Subcutaneous adipose tissue (tissue), 4 donors: ENCODE data around the gene INKA1. TPM values are rescaled to one million over a fixed set of nuclear protein-coding genes. Genes with fewer than 3 reads are reported as not detected.

Source experiments
- total RNA-seq, 4 donors: library from RNA; depleted of rRNA; stranded (reverse); fragments of >200 nt; gene quantifications; one replicate each; pipeline ENCODE4 v1.1.0, GENCODE V29; 2016
- TF ChIP-seq, protein P1 (sequence below): fragments of 450-650 bp; IDR thresholded peaks from one replicate; pipeline ENCODE4 v1.5.1; 2016; ENCODE audit warnings: low read depth, mild to moderate bottlenecking, control low read depth, antibody characterized with exemption, moderate library complexity

The INKA1 gene
- total RNA-seq, 4 donors from 2014 or later, result 2.4 to 4.8 (median 3.5) TPM

DNA sequence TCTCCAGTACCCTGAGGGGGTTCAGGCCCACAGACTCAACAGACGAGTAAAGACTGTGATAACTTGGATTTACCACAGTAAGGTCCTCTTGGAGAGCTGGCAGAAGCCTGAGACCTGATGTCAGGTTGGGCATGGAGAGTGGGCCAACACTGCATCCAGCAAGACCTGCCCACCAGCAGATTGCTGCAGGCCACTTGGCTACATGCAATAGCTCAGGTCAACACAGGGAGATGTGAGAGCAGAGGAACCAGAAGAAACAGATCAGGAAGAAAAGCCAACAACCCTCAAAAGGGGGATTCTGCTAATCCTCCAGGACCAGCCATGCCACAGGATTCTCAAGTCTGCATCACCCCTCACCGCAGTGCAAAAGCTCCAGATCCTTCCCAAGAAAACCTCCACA is 15.0 kb upstream of the INKA1 start:
- TF ChIP-seq, protein P1, sequence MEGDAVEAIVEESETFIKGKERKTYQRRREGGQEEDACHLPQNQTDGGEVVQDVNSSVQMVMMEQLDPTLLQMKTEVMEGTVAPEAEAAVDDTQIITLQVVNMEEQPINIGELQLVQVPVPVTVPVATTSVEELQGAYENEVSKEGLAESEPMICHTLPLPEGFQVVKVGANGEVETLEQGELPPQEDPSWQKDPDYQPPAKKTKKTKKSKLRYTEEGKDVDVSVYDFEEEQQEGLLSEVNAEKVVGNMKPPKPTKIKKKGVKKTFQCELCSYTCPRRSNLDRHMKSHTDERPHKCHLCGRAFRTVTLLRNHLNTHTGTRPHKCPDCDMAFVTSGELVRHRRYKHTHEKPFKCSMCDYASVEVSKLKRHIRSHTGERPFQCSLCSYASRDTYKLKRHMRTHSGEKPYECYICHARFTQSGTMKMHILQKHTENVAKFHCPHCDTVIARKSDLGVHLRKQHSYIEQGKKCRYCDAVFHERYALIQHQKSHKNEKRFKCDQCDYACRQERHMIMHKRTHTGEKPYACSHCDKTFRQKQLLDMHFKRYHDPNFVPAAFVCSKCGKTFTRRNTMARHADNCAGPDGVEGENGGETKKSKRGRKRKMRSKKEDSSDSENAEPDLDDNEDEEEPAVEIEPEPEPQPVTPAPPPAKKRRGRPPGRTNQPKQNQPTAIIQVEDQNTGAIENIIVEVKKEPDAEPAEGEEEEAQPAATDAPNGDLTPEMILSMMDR, result no peak

DNA sequence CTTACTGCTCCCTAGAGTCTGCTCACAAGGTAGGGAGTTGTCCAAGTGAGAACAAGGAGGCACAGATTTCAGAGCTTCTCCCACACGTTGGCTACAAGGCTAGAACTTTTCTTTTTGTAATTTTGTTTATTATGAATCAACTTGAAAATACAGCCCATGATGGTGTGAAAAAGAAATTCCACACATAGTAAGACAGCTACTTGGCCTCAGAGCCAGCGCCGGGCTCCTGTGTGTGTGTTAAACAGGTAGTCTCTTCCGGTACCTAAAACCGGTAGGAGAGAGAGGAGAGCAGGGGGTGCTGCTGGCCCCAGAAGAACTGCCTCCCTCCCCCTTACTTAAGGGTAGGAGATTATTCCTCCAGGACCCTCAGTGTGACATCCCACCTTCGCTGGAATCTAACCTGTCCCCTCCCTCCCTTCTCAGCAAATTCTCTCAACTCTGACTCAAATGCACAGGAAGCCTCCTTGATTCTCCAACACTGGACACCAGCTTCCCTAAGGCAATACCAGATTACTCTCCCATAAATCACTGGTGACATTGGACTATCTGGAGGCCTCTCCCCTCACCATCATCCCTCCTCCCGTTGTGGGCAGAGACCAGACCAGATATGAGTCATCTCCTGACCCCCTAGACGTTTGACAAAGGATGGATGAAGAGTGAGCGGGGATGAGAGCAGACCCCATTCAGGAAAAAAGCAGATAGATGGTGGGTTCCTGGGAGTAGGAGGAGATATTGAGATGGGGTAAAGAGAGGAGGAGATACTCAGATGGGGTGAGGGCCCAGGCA is 12.2 kb upstream of the INKA1 start:
- TF ChIP-seq, protein P1, result no peak

DNA sequence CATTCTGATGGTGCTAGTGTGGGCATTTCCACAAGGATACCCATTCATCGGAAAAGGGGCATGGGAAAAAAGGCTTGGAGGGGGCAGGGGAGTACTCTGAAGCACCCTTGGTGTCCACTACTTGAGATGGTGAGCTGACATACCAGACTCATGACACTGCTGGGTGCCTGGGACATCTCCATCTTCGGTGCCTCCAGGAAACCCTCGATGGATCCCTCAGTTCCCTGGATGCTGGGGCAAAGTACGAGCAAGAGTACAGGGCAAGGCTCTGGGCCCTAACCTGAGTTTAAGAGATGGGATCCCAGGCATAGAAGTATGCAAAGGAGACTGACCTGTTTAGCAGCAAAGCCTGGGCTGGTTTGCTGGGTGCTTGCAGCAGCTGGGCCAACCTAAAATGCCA is 11.5 kb upstream of the INKA1 start:
- TF ChIP-seq, protein P1, result no peak

DNA sequence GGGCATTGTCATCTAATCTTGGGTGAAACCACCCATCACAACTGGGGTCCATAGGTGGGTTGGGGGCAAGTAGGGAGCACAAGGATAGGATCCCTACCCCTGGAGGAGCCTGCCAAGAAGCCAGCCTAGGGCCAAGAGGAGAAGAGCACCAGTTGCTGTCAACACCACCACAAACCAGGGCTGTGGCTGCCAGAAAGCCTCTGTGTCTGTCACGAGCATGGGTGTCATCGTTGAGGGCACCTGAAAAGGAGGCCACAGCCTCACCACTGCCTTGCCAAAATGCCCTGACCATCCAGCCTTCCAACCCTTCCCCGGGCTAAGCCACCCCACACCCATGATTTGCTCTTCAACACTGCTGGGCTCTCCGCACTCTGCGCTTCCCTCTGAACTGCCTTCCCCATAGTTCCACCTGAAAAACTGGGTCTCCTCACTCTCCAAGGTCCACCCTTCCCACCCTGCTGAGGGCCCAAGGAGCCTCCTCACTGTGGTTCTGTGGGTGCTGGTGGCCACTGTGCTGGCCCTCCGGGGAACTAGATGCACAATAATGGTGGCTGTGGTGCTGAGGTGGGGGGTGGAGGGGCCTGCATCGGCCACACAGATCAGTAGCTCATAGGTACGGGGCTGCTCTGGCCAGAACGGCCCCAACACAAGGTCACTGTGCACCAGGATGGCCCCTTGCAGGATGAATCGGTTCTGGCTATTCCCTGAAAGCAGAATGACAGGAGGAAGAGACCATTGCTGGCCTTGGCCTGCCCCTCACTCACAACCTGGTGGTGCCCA is 10.5 kb upstream of the INKA1 start:
- TF ChIP-seq, protein P1, result no peak

DNA sequence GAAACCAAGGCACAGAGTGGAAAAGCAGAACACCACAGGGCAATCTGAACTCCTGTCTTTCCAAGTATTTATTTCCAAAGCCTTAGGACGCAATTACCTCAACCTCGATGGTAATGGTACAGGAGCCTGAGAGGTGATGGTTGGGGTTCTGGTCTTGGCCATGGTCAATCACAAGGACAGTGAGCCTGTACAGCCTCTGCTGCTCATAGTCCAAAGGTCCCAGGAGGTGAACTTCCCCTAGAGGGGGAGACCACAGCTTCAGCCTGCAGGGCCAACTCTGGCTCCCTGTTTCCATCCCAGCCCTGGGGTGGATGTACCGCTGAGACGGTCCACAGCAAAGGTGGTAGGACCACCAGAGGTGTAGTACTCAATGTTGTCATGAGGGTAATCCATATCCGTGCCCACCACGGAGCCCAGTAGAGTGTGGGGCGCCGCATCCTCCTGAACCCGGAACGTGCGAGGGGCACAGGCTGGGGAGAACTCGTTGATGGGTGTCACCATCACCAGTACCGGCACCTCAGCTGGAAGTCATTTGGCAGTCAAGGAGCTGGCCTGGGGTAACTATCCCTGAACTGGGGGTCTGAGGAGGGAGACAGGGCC is 9.5 kb upstream of the INKA1 start:
- TF ChIP-seq, protein P1, result no peak

DNA sequence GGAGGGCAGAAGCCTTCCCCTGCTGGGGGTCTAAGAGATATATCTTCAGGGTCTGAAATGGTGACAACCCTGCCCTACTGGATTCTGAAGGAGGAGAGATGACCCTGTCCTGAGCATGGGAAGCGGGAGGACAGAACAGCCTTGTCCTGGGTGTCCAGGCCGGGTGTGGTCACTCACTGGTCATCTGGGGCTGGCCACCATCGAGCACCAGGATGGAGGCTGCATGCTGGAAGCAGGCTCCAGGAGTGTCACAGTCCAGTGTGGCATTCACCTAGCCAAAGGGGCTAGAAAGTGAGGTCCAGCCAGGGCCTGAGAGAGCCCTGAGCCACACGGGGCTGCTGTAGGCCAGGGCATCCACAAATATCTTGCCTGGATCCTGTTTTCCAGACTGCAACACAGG is 8.6 kb upstream of the INKA1 start:
- TF ChIP-seq, protein P1, result no peak
